GM21786 (cell line): Measurements from ENCODE around the gene ASTL.
"Not testable (repeated sequence)": the region's sequence is repeated elsewhere in the genome, so short reads cannot be mapped to it uniquely, and the experiment has no call there.

Source experiments
- ATAC-seq: cut with Tn5 transposase; IDR thresholded peaks from one replicate; pipeline ENCODE4 v1.9.1; 2021; ENCODE audit not compliant: unreplicated experiment

ASTL gene

GRCh38 chr2:96085541-96086355 is 52.6 kb downstream of the ASTL start:
- ATAC-seq: no peak

DNA sequence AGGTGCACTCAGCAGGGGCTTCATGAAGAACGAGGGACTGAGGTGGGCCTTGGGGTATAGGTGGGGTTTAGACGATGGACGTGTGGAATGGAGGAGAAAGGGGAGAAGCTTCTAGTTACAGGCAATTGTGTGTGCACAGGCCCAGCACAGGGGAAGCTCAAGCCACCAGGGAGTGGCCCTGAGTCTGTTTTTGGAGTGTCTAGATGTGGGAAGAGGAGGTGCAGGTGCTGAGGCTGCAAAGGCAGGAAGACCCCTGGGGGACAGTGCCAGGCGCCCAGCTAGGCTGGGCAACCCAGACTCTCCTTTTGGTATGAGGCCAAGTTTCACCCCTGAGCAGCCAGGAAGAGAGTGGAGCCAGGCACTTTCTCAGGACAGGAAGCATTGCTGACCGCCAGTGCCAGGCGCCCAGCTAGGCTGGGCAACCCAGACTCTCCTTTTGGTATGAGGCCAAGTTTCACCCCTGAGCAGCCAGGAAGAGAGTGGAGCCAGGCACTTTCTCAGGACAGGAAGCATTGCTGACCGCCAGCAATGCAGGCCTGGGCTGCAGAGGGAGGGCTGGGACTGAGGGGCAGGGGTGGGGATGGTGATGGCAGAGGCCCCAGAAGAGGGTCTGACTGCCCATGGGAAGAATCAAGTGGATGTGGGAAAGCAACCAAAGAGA is 53.3 kb downstream of the ASTL start:
- ATAC-seq: not testable (repeated sequence)

GRCh38 chr2:96083989-96084857 is 54.1 kb downstream of the ASTL start:
- no peak for ATAC-seq

DNA sequence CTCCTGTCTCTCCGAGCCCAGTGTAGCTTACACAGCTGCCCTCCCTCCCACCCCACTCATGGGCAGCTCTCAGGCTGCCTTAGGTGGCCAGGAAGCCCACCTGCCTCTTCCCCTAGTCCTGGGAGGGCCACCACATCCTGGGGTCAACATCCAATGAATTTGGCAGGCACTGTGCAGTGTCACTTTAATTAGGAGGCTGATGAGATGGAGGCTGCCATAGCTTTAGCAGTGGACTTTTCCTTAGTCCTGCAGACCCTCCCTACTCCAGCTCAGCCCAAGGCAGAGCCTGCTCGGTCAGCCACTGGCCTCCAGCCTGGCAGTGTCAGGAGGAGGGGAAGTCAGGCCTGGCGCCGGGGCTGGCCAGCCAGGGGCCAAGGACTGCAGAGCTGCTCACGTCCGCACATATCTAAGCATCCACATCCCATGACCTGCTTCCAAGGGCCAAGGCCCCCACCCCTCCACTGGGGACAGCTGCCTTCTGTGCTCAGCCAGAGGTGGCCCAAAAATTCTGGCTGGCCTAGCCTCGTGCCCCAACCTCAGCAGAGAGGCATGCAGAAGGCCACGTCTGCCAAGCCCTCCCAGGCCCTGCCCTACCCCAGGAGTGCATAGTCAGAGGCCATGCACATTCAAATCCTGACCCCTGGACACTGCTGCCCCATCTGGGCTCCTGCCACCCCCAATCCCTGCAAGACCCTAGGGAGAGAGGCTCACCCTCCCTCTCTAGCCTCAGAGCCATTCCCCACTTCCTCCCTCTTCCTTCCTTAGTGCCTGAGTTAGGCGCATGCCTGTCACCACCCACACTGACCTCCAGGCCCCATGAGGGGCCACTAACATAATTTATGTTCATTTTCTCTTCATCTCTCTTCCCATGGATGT is 55.0 kb downstream of the ASTL start:
- ATAC-seq: no peak

DNA sequence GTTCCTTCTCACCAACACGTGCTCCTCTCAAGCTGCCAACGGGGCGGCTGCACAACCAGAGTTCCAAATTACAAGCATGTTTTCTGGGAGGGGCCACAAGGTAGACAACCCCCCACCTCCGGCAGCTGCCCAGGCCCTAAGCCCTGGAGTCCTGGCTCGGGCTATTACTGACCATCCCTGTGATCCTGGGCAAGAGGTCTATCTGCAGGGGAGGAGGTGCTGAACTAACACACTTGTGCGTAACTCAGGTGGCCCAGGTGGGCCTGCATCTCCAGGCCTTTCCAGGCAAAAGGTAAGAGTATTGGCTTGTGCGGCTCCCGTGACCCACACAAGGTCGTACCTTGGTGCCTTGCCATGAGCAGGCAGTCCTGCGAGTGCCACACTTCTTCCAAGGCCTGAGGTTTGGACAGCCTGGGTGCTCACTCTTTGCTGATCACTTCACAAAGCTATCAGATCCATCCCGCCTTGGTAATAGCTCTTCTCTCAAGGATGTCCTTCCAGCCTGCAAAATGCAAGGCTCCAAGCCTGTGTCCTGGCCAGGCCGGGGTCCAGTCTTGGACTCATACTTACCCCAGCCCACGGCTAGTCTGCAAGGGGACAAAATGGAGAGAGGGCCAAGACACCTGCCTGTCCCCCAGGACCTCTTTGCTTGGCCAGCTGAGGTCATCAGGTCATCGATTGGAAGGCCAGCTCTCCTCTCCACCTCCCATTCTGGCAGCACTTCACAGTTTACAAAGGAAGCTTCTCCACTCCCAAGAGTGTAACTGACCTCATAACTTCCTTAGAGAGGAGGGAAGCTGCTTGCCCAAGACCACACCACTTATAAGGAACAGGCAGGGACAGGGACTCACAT is 55.9 kb downstream of the ASTL start:
- no peak for ATAC-seq

GRCh38 chr2:96081042-96081441 is 57.3 kb downstream of the ASTL start:
- ATAC-seq: no peak

DNA sequence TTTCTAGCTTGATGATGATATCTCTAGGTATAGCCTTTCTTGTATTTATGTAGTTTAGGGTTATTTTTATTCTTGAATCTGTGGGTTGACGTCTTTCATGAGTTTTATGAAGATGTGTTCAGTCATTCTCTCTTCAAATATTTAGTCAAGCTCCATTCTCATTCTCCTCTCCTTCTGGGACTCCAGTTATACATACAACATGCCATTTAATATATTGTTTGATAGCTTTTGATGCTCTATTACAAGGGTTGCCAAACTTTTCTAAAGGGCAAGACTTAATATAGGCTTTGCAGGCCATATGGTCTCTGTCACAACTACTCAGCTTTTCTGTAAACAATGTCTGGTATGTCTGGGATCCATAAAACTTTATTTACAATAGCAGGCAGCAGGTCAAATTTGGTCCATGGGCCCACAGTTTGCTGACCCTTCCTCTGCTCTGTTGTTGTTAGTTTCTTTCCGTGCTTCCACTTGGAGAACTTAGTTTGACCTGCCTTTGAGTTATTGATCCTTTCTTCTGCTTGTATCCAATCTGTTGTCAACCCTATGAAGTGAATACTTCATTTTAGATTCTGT is 63.0 kb downstream of the ASTL start:
- no peak for ATAC-seq

- no peak for ATAC-seq
These were observed 64.1 kb downstream of the ASTL start for GRCh38 chr2:96074156-96074555.

DNA sequence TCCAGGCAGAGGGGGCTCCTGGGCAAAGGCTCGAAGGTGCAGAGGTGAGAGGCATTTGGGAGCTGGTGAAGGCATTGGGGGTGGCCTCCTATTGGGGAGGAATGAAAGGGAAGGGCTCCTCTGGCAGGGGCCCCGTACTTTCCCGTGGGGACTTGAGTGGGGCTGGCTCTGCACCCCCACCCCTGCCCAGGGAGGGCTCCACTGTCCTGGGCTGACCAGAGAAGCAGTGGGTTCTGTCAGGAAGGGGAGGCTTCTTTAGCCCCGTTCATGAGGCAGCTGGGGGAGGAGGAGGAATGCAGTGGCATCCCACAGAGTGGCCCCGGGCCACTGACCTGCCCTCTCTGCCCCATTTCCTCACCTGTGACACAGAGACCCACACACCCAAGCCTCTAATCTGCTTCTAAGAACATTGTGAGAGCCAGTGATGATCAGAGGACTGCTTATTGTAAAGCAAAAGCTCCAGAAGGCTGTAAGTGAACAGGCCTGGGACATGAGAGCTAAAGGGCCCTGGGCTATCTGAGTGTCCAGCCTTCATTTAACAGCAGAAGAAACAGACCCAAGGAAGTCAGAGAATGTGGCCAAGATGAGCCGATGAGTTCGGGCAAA is 65.0 kb downstream of the ASTL start:
- ATAC-seq: no peak
